Coronary artery (tissue), 2 donors: ENCODE measurements around the gene CST7.

Experiments used
- DNase-seq: peaks from one replicate; pipeline ENCODE4 v3.0.0-alpha.2; 2017; ENCODE audit warnings: low spot score
- H3K27ac ChIP-seq, 2 donors: fragments of 200-600 bp; sonication (generic); one replicate each; pipeline ENCODE4 v1.5.1; 2016 to 2019
- H3K4me3 ChIP-seq: fragments of 200-600 bp; sonication (generic); 2 replicates; pipeline ENCODE4 v1.5.1; 2016; ENCODE audit warnings: mild to moderate bottlenecking, moderate library complexity
- TF ChIP-seq, protein P1 (sequence below): fragments of 200-600 bp; sonication (generic); IDR thresholded peaks from one replicate; pipeline ENCODE4 v1.5.1; 2019; ENCODE audit warnings: antibody characterized with exemption

Gene CST7

DNA sequence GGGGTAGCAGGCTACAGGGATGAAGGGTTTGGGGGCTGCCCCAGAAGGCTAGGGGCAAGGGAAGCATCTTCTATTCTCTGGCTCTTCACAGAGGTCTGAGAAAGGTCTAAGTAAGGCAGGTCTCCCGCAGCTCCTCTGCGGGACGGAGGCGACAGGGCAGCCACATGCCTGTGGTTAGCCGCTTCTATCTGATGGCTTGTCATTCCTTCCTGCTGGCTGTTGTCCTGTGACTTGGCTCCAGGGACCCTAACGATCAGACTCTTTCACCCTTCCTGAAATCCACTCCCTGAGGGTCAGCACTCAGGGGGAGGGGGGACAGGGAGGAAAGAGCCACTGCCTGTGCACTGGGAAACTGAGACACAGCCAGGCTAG is 673 bp downstream of the CST7 start:
- DNase-seq: no peak
- peak overlapping the region in 1 of 2 donors; percentile 45 for H3K27ac ChIP-seq
- TF ChIP-seq, protein P1, sequence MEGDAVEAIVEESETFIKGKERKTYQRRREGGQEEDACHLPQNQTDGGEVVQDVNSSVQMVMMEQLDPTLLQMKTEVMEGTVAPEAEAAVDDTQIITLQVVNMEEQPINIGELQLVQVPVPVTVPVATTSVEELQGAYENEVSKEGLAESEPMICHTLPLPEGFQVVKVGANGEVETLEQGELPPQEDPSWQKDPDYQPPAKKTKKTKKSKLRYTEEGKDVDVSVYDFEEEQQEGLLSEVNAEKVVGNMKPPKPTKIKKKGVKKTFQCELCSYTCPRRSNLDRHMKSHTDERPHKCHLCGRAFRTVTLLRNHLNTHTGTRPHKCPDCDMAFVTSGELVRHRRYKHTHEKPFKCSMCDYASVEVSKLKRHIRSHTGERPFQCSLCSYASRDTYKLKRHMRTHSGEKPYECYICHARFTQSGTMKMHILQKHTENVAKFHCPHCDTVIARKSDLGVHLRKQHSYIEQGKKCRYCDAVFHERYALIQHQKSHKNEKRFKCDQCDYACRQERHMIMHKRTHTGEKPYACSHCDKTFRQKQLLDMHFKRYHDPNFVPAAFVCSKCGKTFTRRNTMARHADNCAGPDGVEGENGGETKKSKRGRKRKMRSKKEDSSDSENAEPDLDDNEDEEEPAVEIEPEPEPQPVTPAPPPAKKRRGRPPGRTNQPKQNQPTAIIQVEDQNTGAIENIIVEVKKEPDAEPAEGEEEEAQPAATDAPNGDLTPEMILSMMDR: no peak
- H3K4me3 ChIP-seq: peak overlapping the region; percentile 48

DNA sequence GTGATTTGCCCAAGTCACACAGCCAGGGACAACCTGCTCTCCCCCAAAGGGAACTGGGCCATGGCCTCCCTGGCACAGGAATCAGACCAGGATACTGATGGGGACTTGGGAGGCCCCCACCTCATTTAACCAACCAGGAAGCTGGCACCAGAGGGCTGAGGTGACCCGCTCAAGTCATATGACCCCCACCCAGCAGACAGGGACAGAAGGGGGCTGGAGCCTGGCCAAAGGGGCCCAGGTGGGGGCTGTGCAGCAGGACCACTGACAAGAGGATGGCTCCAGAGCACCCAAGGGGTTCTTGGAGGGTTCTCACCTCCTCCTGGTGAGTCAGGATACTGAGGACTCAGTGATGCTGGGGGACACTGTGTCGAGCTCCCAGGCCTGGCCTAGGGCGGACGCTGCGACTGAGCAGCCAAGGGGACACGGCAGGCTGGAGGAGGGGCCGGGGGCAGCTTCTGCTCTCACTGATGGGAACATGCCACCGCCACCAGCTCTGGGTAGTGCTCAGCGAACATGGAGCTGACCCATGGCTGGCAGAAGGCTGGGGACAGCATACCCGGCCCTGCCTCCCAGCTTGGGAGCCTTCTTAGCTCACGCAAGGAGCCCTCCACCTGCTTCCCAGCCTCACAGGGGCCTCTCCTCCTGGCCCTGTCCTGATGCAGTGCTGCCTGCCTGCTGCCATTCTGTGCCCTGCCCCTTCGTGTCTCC is 1.2 kb downstream of the CST7 start:
- peak; percentile 69 for DNase-seq
- peak overlapping the region in 1 of 2 donors; percentile 32 for H3K27ac ChIP-seq
- TF ChIP-seq, protein P1: no peak
- H3K4me3 ChIP-seq: no peak overlapping the region

DNA sequence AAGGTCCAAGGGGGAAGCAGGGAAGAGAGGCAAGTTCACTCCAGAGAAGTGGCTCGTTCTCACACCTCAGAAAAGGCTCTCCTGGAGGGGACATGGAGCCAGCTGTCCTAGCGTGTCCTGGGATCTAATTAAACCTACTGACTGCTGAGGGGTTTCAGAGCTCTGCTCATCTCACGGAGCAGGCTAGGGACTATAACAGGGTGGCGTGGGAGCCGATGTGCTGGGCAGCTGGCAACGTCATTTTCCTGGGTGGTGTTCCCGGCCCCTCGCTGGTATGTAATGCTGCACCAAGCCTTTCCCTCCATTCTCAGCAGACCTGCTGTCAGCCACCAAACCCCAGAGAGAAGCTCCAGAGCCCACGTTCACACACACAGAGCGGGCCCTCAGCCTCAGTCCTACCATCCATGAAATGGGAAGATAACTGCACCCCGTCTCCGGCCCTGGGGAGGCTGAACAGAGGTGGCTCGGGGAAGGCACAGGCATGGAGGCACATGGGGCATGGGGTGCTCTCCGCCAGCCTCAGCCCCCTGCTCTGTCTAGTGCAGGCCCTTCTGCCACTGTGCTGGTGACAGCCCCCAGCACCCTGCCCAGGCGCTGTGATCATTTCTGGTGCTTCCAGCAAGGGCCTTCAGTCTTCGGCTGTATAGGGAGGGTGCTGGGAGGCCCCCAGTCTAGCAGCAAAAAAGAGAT is 1.9 kb downstream of the CST7 start:
- DNase-seq: peak; percentile 62
- TF ChIP-seq, protein P1: no peak
- no peak overlapping the region for H3K4me3 ChIP-seq
- no peak overlapping the region for H3K27ac ChIP-seq

DNA sequence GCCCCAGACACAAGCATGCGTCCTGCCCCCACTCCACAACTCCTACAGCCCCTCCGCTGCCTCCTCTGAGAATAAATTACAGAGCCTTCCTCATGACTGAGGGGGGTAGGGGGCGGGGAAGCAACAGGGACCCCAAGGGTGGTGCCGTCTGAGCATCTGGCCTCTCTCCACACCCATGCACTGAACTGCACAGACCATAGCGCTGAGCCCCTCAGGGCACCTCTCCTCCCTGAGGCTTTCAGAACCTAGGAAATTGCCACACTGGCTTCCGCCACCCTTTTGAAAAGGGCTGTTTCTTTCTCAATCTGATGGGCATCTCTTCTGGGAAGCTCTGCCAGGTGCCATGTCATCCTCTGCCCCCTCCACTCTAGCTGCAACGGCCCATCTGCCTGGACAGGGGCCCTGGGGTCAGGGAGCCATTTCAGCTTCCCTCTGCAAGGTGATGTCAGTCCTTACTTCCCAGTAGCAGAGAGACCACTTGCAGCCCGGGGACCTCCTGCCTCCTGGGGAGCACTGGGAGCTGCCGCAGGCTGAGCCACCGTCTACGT is 2.5 kb downstream of the CST7 start:
- peak; percentile 63 for DNase-seq
- TF ChIP-seq, protein P1: no peak
- Histone ChIP-seq H3K4me3 (no peak overlapping the region), H3K27ac (no peak overlapping the region)

DNA sequence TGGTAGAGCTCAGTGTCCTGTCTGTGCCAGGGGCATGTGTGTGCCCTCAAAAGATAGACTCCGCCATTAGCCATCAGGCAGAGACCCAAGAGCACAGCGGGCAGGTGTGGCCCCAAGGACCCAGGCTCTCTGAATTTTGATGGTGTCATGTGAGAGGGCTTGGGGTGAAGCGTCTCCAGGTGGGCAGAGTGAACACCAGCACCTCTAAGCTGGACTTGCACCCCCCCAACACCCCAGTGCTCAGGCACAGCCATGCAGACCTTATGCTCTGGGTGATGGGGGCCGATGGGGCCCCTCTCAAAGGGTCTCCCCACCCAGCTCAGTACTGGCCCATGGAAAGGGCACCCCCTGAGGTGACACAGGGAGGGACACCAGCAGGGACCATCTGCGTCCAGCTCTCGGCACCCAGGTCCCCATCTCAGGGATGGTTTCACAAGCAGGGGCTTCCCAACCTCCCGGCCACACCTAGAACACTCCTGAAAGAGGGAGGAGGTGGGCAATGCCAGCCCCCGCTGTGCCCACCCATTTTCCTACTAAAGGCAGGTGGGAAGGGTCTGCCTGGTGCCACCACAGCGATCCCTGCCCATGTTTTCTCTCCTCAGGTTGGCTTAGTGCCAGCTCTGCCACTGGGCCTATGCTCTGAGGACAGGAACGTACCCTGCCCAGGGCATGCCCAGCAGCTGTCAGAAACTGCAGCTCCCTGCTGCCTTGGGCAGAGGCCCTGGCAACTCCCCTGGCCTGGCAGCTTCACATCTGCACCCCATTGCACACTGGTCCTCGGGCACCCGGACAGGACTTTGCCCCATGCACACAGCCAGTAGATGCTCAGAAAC is 3.5 kb downstream of the CST7 start:
- peak; percentile 69 for DNase-seq
- TF ChIP-seq, protein P1: no peak
- Histone ChIP-seq H3K27ac (no peak overlapping the region), H3K4me3 (no peak overlapping the region)

DNA sequence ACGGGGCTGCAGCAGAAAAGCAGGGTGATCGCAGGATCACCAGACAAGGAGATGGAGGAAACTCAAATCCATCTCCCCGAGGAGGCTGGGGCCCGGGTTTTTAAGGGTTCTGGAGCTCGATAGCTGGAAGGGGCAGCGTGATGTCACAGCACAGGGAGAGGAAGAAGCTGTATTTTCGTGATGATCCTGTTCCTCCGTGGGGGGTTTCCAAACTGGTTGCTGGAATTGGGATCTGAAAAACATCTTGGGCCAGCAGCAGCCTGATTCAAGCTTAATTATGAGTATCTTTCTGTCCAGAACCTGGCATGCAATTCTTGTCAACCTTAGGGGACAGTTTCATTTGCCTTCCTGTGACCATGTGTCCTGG is 4.1 kb downstream of the CST7 start:
- TF ChIP-seq, protein P1: no peak
- no peak overlapping the region for H3K27ac ChIP-seq
- no peak overlapping the region for H3K4me3 ChIP-seq
- DNase-seq: peak; percentile 68
